H9 (cell line): Measurements from ENCODE around the gene RBM33. TPM values are rescaled to one million over a fixed set of nuclear protein-coding genes. Genes with fewer than 3 reads are reported as not detected.

Experiments
- DNase-seq: peaks from one replicate; pipeline ENCODE4 v3.0.0-alpha.2; 2017
- H2AFZ ChIP-seq: one replicate; pipeline ENCODE4 v1.6.1; 2013; ENCODE audit warnings: mild to moderate bottlenecking, low read length, control low read depth, moderate library complexity
- H2AK5ac ChIP-seq: 2 replicates; pipeline ENCODE4 v1.6.1; 2013; ENCODE audit warnings: low read length, control low read depth, mixed read lengths; ENCODE audit not compliant: insufficient read length
- H2BK120ac ChIP-seq: one replicate; pipeline ENCODE4 v1.6.1; 2013; ENCODE audit warnings: low read depth, mild to moderate bottlenecking, low read length, control low read depth, inconsistent platforms; ENCODE audit not compliant: poor library complexity, severe bottlenecking
- H2BK12ac ChIP-seq: 2 replicates; pipeline ENCODE4 v1.6.1; 2013; ENCODE audit warnings: low read length, control low read depth, mixed read lengths, low read depth; ENCODE audit not compliant: insufficient read length
- H2BK15ac ChIP-seq: 2 replicates; pipeline ENCODE4 v1.6.1; 2013; ENCODE audit warnings: low read depth, low read length, control low read depth
- H2BK20ac ChIP-seq: one replicate; pipeline ENCODE4 v1.6.1; 2013; ENCODE audit warnings: low read depth, mild to moderate bottlenecking, low read length, control low read depth, inconsistent platforms; ENCODE audit not compliant: poor library complexity, severe bottlenecking
- H2BK5ac ChIP-seq: 2 replicates; pipeline ENCODE4 v1.6.1; 2013; ENCODE audit warnings: low read length, control low read depth, mixed read lengths; ENCODE audit not compliant: insufficient read length
- H3K14ac ChIP-seq: 2 replicates; pipeline ENCODE4 v1.6.1; 2013; ENCODE audit warnings: low read length, control low read depth; ENCODE audit not compliant: insufficient read depth
- H3K18ac ChIP-seq: 2 replicates; pipeline ENCODE4 v1.6.1; 2013; ENCODE audit warnings: low read depth, mild to moderate bottlenecking, mixed read lengths, low read length, control low read depth; ENCODE audit not compliant: insufficient read length
- H3K23ac ChIP-seq: 2 replicates; pipeline ENCODE4 v1.6.1; 2013; ENCODE audit warnings: low read length, control low read depth, mixed read lengths, low read depth; ENCODE audit not compliant: insufficient read length
- H3K23me2 ChIP-seq: 2 replicates; pipeline ENCODE4 v1.6.1; 2013; ENCODE audit warnings: low read depth, mild to moderate bottlenecking, mixed read lengths, low read length, control low read depth; ENCODE audit not compliant: insufficient read length, poor library complexity, severe bottlenecking
- H3K27ac ChIP-seq: 2 replicates; pipeline ENCODE4 v1.5.1; 2013; ENCODE audit warnings: low read length, control low read depth, mixed read lengths, low read depth; ENCODE audit not compliant: insufficient read length
- H3K27me3 ChIP-seq: 2 replicates; pipeline ENCODE4 v1.6.1; 2013; ENCODE audit warnings: low read length, control low read depth, inconsistent platforms; ENCODE audit not compliant: insufficient read depth
- H3K4ac ChIP-seq: 2 replicates; pipeline ENCODE4 v1.6.1; 2013; ENCODE audit warnings: low read depth, mild to moderate bottlenecking, control low read depth, inconsistent platforms, low read length, moderate library complexity
- H3K4me1 ChIP-seq: 2 replicates; pipeline ENCODE4 v1.6.1; 2013; ENCODE audit warnings: low read length, control low read depth, inconsistent platforms; ENCODE audit not compliant: insufficient read depth
- H3K4me2 ChIP-seq: 2 replicates; pipeline ENCODE4 v1.6.1; 2013; ENCODE audit warnings: low read length, control low read depth, mixed read lengths; ENCODE audit not compliant: insufficient read length, insufficient read depth
- H3K56ac ChIP-seq: 2 replicates; pipeline ENCODE4 v1.6.1; 2013; ENCODE audit warnings: low read depth, mild to moderate bottlenecking, mixed read lengths, low read length, control low read depth; ENCODE audit not compliant: insufficient read length
- H3K79me1 ChIP-seq: 2 replicates; pipeline ENCODE4 v1.6.1; 2013; ENCODE audit warnings: low read depth, mild to moderate bottlenecking, moderate library complexity, low read length, control low read depth, inconsistent platforms; ENCODE audit not compliant: insufficient read depth, poor library complexity, severe bottlenecking
- H3K79me2 ChIP-seq: 2 replicates; pipeline ENCODE4 v1.6.1; 2013; ENCODE audit warnings: low read length, control low read depth, inconsistent platforms; ENCODE audit not compliant: insufficient read depth
- H3K9ac ChIP-seq: 2 replicates; pipeline ENCODE4 v1.6.1; 2013; ENCODE audit warnings: low read length, control low read depth, mixed read lengths; ENCODE audit not compliant: insufficient read length; ENCODE audit errors: extremely low read depth
- H3K9me3 ChIP-seq: one replicate; pipeline ENCODE4 v1.6.1; 2013; ENCODE audit warnings: low read depth, low read length, inconsistent platforms; ENCODE audit not compliant: control insufficient read depth
- H3T11ph ChIP-seq: one replicate; pipeline ENCODE4 v1.6.1; 2013; ENCODE audit warnings: mild to moderate bottlenecking, low read length, control low read depth, inconsistent platforms
- H4K20me1 ChIP-seq: one replicate; pipeline ENCODE4 v1.6.1; 2013; ENCODE audit not compliant: control insufficient read depth, insufficient read length, insufficient read depth
- H4K5ac ChIP-seq: 2 replicates; pipeline ENCODE4 v1.6.1; 2013; ENCODE audit warnings: low read depth, mild to moderate bottlenecking, mixed read lengths, low read length, control low read depth; ENCODE audit not compliant: insufficient read length
- H4K8ac ChIP-seq: replicated peaks from 2 replicates; pipeline ENCODE4 v1.6.1; 2013; ENCODE audit warnings: low read length, control low read depth, mixed read lengths, low read depth; ENCODE audit not compliant: insufficient read length
- H4K91ac ChIP-seq: 2 replicates; pipeline ENCODE4 v1.6.1; 2013; ENCODE audit warnings: low read depth, mild to moderate bottlenecking, moderate library complexity, mixed read lengths, low read length, control low read depth; ENCODE audit not compliant: insufficient read length
- H3K27ac Mint-ChIP-seq, 3 experiments: 2 replicates in 2 of 3; 3 replicates in 1 of 3; pipeline ENCODE4 v1.8.0; 2020 to 2021; ENCODE audit warnings: mixed read lengths in 3 of 3, mild to moderate bottlenecking in 1 of 3, moderate library complexity in 1 of 3
- H3K27me3 Mint-ChIP-seq: 2 replicates; pipeline ENCODE4 v1.8.0; 2021; ENCODE audit warnings: low read depth, mild to moderate bottlenecking, moderate library complexity, mixed read lengths
- H3K36me3 Mint-ChIP-seq, 3 experiments: 2 replicates in 2 of 3; 3 replicates in 1 of 3; pipeline ENCODE4 v1.8.0; 2020 to 2021; ENCODE audit warnings: low read depth in 3 of 3, mixed read lengths in 3 of 3; ENCODE audit not compliant: insufficient read depth in 1 of 3
- H3K4me1 Mint-ChIP-seq, 2 experiments: 2 replicates each; pipeline ENCODE4 v1.8.0; 2020; ENCODE audit warnings: mixed read lengths in 2 of 2
- H3K4me3 Mint-ChIP-seq, 2 experiments: 2 replicates in 1 of 2; 3 replicates in 1 of 2; pipeline ENCODE4 v1.8.0; 2020 to 2021; ENCODE audit warnings: mild to moderate bottlenecking in 2 of 2, mixed read lengths in 2 of 2, moderate library complexity in 1 of 2
- H3K9me3 Mint-ChIP-seq, 2 experiments: 2 replicates in 1 of 2; 3 replicates in 1 of 2; pipeline ENCODE4 v1.8.0; 2020; ENCODE audit warnings: mild to moderate bottlenecking in 2 of 2, mixed read lengths in 2 of 2, moderate library complexity in 1 of 2
- WGBS: extraction: QIAGEN DNeasy Blood & Tissue Kit; methylation state at CpG from one replicate; pipeline ENCODE4 v1.1.7; 2013; ENCODE audit warnings: missing lambda C conversion rate, low lambda C conversion rate, mixed read lengths; ENCODE audit not compliant: insufficient read length; ENCODE audit errors: extremely low coverage; 5-methylcytosine and 5-hydroxymethylcytosine counted together
- total RNA-seq: library from RNA; stranded (reverse); gene quantifications from 2 replicates; pipeline ENCODE4 v1.2.1, GENCODE V29; 2021
- TF ChIP-seq, protein P1 (sequence below): fragments of 200-600 bp; sonication (generic); conservative IDR thresholded peaks from 3 replicates; pipeline ENCODE4 v1.8.0; 2021; ENCODE audit warnings: antibody characterized with exemption, mild to moderate bottlenecking

RBM33 gene
- total RNA-seq, 1 experiment from 2014 or later: 71.3 TPM

DNA sequence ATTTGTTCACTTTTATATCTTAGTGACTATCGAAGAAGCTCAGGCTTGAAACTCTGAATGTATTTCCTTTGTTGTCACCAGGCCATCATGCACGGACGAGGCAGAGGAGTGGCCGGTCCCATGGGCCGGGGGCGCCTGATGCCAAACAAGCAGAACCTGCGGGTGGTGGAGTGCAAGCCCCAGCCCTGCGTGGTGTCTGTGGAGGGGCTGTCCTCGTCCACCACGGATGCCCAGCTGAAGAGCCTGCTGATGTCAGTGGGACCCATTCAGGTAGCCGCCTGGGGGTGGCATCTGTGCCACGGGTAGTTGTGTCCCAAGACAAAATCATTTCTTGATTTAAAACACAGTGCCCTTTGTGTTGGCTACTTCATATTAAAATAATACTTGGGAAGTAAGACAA is 121.9 kb downstream of the RBM33 start:
- Histone ChIP-seq H3K9ac (no peak overlapping the region), H3K27ac (no peak overlapping the region), H3K18ac (no peak overlapping the region), H3K4me1 (no peaks in the 10 kb centered on the region), H2BK120ac (no peak overlapping the region), H3K79me1 (no peaks in the 10 kb centered on the region), H4K8ac (no peak overlapping the region), H2BK12ac (no peak overlapping the region), H3K4me2 (no peak overlapping the region), H2BK5ac (no peak overlapping the region), H2BK15ac (no peak overlapping the region), H3T11ph (no peak overlapping the region), H3K9me3 (no peaks in the 10 kb centered on the region), H3K27me3 (no peaks in the 10 kb centered on the region), H4K5ac (no peak overlapping the region), H3K23ac (no peak overlapping the region), H3K23me2 (no peaks in the 10 kb centered on the region), H2AK5ac (no peak overlapping the region), H3K4ac (no peak overlapping the region), H4K91ac (no peak overlapping the region), H2BK20ac (no peak overlapping the region), H3K14ac (no peak overlapping the region), H4K20me1 (no peaks in the 10 kb centered on the region), H3K56ac (no peak overlapping the region), H3K79me2 (no peaks in the 10 kb centered on the region; the same call in 1 of the 2 replicates), H2AFZ (no peak overlapping the region)
- H3K27me3 Mint-ChIP-seq: no peaks in the 10 kb centered on the region; the same call in 1 of the 2 replicates
- no peak overlapping the region for H3K4me3 Mint-ChIP-seq
- TF ChIP-seq, protein P1, sequence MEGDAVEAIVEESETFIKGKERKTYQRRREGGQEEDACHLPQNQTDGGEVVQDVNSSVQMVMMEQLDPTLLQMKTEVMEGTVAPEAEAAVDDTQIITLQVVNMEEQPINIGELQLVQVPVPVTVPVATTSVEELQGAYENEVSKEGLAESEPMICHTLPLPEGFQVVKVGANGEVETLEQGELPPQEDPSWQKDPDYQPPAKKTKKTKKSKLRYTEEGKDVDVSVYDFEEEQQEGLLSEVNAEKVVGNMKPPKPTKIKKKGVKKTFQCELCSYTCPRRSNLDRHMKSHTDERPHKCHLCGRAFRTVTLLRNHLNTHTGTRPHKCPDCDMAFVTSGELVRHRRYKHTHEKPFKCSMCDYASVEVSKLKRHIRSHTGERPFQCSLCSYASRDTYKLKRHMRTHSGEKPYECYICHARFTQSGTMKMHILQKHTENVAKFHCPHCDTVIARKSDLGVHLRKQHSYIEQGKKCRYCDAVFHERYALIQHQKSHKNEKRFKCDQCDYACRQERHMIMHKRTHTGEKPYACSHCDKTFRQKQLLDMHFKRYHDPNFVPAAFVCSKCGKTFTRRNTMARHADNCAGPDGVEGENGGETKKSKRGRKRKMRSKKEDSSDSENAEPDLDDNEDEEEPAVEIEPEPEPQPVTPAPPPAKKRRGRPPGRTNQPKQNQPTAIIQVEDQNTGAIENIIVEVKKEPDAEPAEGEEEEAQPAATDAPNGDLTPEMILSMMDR: no peak
- peaks cover 15 to 56% (median 50%) of the 10 kb centered on the region in 3 experiments; a peak in 6 of 7 replicates for H3K36me3 Mint-ChIP-seq
- WGBS: no CpG with 5 or more reads among the region's 12 CpGs
- H3K27ac Mint-ChIP-seq: no peak overlapping the region
- DNase-seq: no peak
- peaks cover 23 to 25% of the 10 kb centered on the region in 2 experiments for H3K4me1 Mint-ChIP-seq
- no peaks in the 10 kb centered on the region for H3K9me3 Mint-ChIP-seq
